Loucy (cell line): ENCODE results near the gene TXN.

ENCODE experiments used
- H2AFZ ChIP-seq: fragments of 200-600 bp; sonication (generic); 2 replicates; pipeline ENCODE4 v1.6.0; 2016; ENCODE audit warnings: antibody characterized with exemption, mild to moderate bottlenecking, low read length, moderate library complexity
- H3F3A ChIP-seq: fragments of 200-600 bp; 2 replicates; pipeline ENCODE4 v1.6.0; 2016; ENCODE audit warnings: antibody characterized with exemption, low read depth, mild to moderate bottlenecking
- H3K27me3 ChIP-seq: fragments of 200-600 bp; sonication (generic); 2 replicates; pipeline ENCODE4 v1.6.1; 2014; ENCODE audit warnings: low read length, mild to moderate bottlenecking; ENCODE audit not compliant: insufficient read depth, poor library complexity, severe bottlenecking
- H3K36me3 ChIP-seq: fragments of 200-600 bp; sonication (generic); 2 replicates; pipeline ENCODE4 v1.6.1; 2016; ENCODE audit warnings: low read length; ENCODE audit not compliant: insufficient read depth
- H3K4me1 ChIP-seq: fragments of 200-600 bp; sonication (generic); 2 replicates; pipeline ENCODE4 v1.5.1; 2014; ENCODE audit warnings: low read length, mild to moderate bottlenecking; ENCODE audit not compliant: insufficient read depth, poor library complexity, severe bottlenecking
- H3K4me2 ChIP-seq: fragments of 200-600 bp; sonication (generic); 2 replicates; pipeline ENCODE4 v1.6.0; 2014; ENCODE audit warnings: antibody characterized with exemption, low read length, low read depth, mild to moderate bottlenecking; ENCODE audit not compliant: poor library complexity, severe bottlenecking
- H3K4me3 ChIP-seq: fragments of 200-600 bp; sonication (generic); 2 replicates; pipeline ENCODE4 v1.5.1; 2014; ENCODE audit warnings: low read length, mild to moderate bottlenecking, mixed read lengths; ENCODE audit not compliant: poor library complexity, severe bottlenecking
- H3K79me2 ChIP-seq: fragments of 200-600 bp; sonication (generic); 2 replicates; pipeline ENCODE4 v1.6.1; 2014; ENCODE audit warnings: low read length; ENCODE audit not compliant: insufficient read depth
- H3K9ac ChIP-seq: fragments of 200-600 bp; sonication (generic); 2 replicates; pipeline ENCODE4 v1.6.0; 2014; ENCODE audit warnings: mild to moderate bottlenecking, low read depth, low read length, moderate library complexity; ENCODE audit not compliant: poor library complexity, severe bottlenecking
- H3K9me2 ChIP-seq: fragments of 200-600 bp; sonication (generic); replicated peaks from 2 replicates; pipeline ENCODE4 v1.6.1; 2016; ENCODE audit warnings: low read depth, low read length, mixed read lengths
- H3K9me3 ChIP-seq: fragments of 200-600 bp; sonication (generic); 2 replicates; pipeline ENCODE4 v1.6.1; 2014; ENCODE audit warnings: mild to moderate bottlenecking, antibody characterized with exemption, low read length, low read depth; ENCODE audit not compliant: insufficient read depth
- H4K20me1 ChIP-seq: fragments of 200-600 bp; sonication (generic); 2 replicates; pipeline ENCODE4 v1.6.0; 2014; ENCODE audit warnings: antibody characterized with exemption, low read length, mild to moderate bottlenecking; ENCODE audit not compliant: insufficient read depth, poor library complexity, severe bottlenecking
- CTCF ChIP-seq: fragments of 200-600 bp; sonication (generic); conservative IDR thresholded peaks from 2 replicates; pipeline ENCODE4 v1.5.1; 2014; ENCODE audit warnings: mild to moderate bottlenecking, antibody characterized with exemption, low read length
- EZH2phosphoT487 ChIP-seq: fragments of 200-600 bp; IDR thresholded peaks from 2 replicates; pipeline ENCODE4 v1.6.1; 2018; ENCODE audit warnings: antibody characterized with exemption, mild to moderate bottlenecking, moderate library complexity, borderline replicate concordance

Gene TXN

GRCh38 chr9:110258690-110259091 is 2.4 kb upstream of the TXN start:
- Histone ChIP-seq H3K9me2 (no peaks in the 10 kb centered on the region), H3K9ac (no peak overlapping the region), H3K9me3 (no peaks in the 10 kb centered on the region), H3F3A (no peaks in the 10 kb centered on the region), H3K4me1 (peaks cover 23% of the 10 kb centered on the region), H3K27me3 (peaks cover 4% of the 10 kb centered on the region), H3K4me3 (no peak overlapping the region), H4K20me1 (peaks cover 23% of the 10 kb centered on the region), H3K36me3 (no peaks in the 10 kb centered on the region), H3K4me2 (no peak overlapping the region), H2AFZ (no peak overlapping the region), H3K79me2 (peaks cover 26% of the 10 kb centered on the region)
- TF ChIP-seq EZH2phosphoT487: no peak
- no peak for TF ChIP-seq CTCF

- H3K9me2 ChIP-seq: no peaks in the 10 kb centered on the region
- TF ChIP-seq EZH2phosphoT487 (no peak), CTCF (no peak)
- H3K4me3 ChIP-seq: peak overlapping the region; percentile 83
- peaks cover 4% of the 10 kb centered on the region for H3K27me3 ChIP-seq
- peaks cover 30% of the 10 kb centered on the region for H4K20me1 ChIP-seq
- H3K9me3 ChIP-seq: no peaks in the 10 kb centered on the region
- H3F3A ChIP-seq: no peaks in the 10 kb centered on the region
- peaks cover 31% of the 10 kb centered on the region for H3K4me1 ChIP-seq
- peak overlapping the region; percentile 74 for H3K9ac ChIP-seq
- H3K36me3 ChIP-seq: no peaks in the 10 kb centered on the region
- peaks cover 33% of the 10 kb centered on the region for H3K79me2 ChIP-seq
- no peak overlapping the region for H2AFZ ChIP-seq
- peak overlapping the region; percentile 84 for H3K4me2 ChIP-seq
These were observed 1.6 kb upstream of the TXN start for GRCh38 chr9:110257956-110258355.

- Histone ChIP-seq H3K9ac (peak overlapping the region; percentile 74), H3F3A (no peaks in the 10 kb centered on the region), H3K9me3 (no peaks in the 10 kb centered on the region), H3K27me3 (peaks cover 4% of the 10 kb centered on the region), H3K9me2 (no peaks in the 10 kb centered on the region), H2AFZ (peak overlapping the region; percentile 93), H3K4me2 (peak overlapping the region; percentile 84), H3K36me3 (no peaks in the 10 kb centered on the region), H3K79me2 (peaks cover 40% of the 10 kb centered on the region), H4K20me1 (peaks cover 37% of the 10 kb centered on the region), H3K4me1 (peaks cover 36% of the 10 kb centered on the region), H3K4me3 (peak overlapping the region; percentile 83)
- no peak for TF ChIP-seq CTCF
- no peak for TF ChIP-seq EZH2phosphoT487
These were observed 962 bp upstream of the TXN start for GRCh38 chr9:110257097-110257841.
